GM19351 (cell line): ENCODE measurements around the gene MED16.
"Not testable (repeated sequence)": the region's sequence is repeated elsewhere in the genome, so short reads cannot be mapped to it uniquely, and the experiment has no call there.

Source experiments
- ATAC-seq: cut with Tn5 transposase; IDR thresholded peaks from one replicate; pipeline ENCODE4 v1.9.1; 2021; ENCODE audit warnings: mild to moderate bottlenecking, moderate library complexity; ENCODE audit not compliant: unreplicated experiment

The MED16 gene

DNA sequence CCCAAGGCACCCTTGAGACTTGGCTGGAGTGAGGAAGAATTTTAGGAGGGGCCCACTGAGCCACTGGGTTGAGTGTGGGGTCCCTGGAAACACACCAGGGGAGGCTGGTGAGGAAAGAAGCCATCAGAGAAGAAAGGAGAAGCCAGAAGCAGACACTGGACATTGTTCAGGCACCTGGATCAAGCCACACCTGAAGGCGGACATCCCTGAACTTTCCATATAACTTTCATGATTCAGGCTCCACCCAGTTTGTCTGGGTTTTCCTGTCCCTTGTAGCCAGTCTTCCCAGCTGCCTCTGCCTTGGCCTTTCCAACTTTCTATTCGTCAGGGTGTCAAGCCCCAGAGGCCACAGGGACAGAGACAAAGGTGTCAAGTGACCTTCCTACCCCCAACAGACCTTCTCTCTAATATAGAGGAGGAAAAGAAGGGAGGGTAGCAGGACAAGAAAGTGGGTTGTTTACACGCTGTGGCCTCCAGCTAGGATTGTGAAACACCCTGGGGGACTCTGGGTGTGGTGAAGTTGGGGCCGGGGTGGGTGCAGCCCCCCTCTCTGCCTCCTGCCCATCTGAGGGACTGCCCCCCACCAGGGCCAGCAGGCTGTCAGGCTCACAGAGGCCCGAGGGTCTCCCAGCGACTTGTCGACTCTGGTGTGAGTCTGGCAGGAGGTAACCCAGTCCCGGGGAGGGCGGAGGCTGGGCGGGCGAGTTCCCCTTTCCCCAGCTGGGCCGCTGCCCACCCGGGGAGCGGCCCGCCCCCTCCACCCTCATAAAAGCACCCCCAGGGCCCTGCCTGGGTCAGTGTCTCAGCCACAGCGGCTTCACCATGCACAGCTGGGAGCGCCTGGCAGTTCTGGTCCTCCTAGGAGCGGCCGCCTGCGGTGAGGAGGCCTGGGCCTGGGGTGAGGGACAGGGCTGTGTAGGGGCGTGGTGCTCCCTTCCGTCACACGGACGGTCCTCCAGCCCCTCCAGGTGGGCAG is 33.8 kb downstream of the MED16 start, which contains the start of gene CFD:
Gene CFD, plus strand, starts transcription at position 797 of the 976 bp plus-strand sequence. Its CDS starts 26 bp downstream, at position 823.
- no peak for ATAC-seq

DNA sequence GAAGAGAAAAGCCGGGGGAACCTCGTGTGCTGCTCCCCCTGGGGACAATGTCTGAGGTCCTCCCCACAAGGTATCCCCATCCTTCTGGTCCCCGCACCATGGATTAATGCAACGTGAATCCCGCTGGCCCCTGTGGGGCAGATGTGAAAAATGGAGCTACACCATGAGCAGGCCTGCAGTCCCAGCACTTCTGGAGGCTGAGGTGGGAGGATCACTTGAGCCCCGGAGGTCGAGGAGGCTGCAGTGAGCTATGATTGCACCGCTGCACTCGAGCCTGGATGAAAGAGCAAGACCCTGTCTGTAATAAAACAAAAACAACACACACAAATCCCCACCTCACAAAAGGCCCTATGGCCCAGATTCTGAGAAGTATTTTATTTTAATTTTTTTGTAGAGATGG is 34.7 kb downstream of the MED16 start:
- no peak for ATAC-seq

DNA sequence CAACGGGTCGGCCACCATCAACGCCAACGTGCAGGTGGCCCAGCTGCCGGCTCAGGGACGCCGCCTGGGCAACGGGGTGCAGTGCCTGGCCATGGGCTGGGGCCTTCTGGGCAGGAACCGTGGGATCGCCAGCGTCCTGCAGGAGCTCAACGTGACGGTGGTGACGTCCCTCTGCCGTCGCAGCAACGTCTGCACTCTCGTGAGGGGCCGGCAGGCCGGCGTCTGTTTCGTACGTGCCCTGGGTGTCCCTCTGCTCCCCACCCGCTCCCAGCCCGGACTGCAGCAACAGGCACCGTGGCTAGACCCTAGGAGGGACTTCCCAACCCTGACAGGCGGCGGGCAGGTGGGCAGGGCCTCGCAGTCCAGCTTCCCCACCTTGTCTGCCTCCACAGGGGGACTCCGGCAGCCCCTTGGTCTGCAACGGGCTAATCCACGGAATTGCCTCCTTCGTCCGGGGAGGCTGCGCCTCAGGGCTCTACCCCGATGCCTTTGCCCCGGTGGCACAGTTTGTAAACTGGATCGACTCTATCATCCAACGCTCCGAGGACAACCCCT is 37.3 kb downstream of the MED16 start:
- no peak for ATAC-seq

DNA sequence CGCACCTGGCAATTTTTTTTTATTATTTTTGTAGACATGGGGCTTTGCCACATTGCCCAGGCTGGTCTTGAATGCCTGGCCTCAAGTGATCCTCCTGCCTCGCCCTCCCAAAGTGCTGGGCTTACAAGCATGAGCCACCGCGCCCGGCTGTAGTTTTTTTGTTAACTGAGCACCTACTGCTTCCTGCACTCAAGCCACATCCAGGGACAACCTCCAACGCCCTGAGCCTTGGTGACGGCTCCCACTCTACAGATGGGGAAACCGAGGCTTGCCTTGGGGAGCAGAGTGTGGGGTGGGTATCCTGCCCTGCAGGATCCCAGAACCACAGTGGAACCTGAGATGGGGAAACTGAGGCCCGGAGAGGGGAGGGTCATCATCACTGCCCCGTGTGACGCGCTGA is 37.8 kb downstream of the MED16 start:
- ATAC-seq = no peak

GRCh38 chr19:854549-854948 is 38.4 kb downstream of the MED16 start:
- ATAC-seq = no peak

DNA sequence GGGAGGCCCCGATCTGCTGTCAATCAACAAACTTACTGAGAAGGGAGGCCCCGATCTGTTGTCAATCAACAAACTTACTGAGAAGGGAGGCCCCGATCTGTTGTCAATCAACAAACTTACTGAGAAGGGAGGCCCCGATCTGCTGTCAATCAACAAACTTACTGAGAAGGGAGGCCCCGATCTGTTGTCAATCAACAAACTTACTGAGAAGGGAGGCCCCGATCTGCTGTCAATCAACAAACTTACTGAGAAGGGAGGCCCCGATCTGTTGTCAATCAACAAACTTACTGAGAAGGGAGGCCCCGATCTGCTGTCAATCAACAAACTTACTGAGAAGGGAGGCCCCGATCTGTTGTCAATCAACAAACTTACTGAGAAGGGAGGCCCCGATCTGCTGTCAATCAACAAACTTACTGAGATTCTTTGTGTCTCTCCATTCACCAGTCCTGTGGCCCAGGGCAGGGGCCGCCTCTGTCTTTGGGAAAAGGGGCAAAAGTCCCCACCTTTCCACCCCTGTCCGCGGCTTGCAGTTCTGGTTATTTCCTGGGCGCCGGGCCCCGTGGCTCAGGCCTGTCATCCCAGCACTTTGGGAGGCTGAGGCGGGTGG is 39.3 kb downstream of the MED16 start:
- not testable (repeated sequence) for ATAC-seq

- ATAC-seq = no peak
Observed at GRCh38 chr19:853014-853585, 39.9 kb downstream of the MED16 start.

- ATAC-seq = no peak
Observed at GRCh38 chr19:852136-853013, 40.6 kb downstream of the MED16 start, which contains the start of gene ELANE. ELANE (plus strand) TSS chr19:852303; CDS start chr19:852329, 26 bp downstream.

- no peak for ATAC-seq
Observed at GRCh38 chr19:850979-851335, 42.0 kb downstream of the MED16 start.

DNA sequence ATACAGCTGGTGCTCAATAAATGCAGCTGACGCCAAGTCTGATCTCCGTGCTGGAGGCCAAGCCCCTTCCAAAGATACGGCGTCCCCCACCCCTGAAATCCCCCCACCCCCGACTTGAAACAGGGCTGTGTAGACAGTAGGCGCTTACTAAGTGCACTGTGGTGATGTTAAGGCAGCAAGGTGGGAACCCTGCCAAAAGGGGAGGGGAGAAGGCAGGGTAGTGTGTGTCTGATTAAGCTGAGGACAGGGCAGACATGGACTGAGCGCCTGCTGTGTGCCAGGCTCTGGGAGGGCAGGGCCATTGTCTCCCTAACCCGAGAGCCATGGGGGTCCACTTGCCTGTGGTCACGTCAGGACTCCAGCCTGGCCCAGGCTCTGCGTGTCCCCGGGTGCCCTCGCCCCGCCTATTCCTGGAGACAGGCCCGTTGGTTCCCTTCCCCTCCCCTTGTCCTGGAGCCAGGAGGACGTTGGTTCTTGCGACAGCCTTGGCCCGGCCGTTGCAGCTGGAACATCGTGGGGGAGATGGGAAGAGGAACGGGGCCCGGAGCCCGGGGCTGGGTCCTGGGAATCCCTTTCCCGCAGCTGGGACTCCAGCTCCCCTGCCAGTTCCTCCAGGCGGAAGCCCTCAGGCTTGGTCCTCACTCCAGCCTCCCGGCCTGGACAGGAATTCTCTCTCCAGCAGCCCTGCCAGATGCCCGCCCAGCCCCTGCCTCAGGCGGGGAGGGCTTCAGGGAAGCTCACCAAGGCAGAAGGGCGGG is 42.6 kb downstream of the MED16 start:
- ATAC-seq = no peak

DNA sequence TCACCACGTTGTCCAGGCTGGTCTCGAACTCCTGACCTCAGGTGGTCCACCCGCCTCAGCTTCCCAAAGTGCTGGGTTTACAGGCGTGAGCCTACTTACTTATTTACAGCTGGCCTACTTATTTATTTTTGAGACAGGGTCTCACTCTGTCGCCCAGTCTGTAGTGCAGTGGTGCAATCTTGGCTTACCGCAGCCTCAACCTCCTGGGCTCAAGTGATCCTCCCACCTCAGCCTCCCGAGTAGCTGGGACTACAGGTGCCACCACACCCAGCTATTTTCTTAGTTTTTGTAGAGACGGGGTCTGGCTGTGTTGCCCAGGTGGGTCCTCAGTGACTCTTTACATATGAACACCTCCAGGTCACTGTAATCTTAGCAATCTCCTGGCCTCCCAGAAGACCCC is 43.8 kb downstream of the MED16 start:
- ATAC-seq = not testable (repeated sequence)

DNA sequence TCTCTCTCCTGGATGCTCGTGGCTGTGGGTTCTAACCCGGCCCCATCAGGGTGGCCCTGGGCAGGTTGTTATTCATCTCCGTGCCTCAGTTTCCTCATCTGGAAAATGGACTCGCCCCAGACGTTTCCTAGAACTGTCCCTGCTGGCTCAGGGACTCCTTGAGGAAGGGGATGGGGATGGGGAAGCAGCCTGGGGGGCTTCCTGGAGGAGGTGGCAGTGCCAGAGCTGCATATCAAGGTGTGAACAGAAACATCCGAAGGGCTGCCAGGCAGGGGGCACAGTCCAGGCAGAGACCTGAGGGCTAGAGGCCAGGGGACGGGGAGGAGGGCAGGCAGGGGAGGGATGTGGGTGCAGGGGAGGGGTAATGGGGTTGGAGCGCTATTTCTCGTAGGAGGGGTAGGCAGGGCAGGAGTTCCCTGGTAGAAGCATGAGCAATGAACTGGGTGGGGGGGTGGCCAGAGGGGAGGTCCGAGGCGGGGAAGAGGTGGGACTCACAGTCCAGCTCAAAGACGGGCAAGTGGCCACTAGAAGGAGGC is 44.5 kb downstream of the MED16 start:
- no peak for ATAC-seq

DNA sequence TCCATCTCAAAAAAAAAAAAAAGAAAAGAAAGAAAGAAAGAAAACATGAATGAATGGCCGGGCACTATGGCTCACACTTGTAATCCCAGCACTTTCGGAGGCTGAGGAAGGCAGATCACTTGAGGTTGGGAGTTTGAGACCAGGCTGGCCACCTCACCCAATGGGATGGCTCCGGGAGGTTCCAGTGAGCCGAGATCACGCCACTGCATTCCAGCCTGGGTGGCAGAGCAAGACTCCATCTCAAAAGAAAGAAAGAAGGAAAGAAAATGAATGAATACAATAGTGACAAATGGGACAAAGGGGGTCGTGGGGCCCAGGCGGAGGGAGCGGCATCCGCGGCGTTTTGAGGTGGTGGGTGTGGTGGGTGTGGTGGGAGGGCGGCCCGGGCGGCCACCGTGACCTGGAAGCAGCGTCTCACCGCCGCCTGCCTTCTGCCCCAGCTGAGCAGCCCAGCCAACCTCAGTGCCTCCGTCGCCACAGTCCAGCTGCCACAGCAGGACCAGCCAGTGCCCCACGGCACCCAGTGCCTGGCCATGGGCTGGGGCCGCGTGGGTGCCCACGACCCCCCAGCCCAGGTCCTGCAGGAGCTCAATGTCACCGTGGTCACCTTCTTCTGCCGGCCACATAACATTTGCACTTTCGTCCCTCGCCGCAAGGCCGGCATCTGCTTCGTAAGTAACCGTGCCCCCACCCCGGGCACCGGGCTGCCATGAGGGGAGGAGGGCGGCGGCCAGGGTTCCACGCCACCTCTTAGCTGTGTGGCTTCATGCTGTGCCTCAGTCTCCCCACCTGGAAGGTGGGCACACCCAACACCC is 47.1 kb downstream of the MED16 start:
- ATAC-seq = no peak

- no peak for ATAC-seq
Observed at GRCh38 chr19:844546-844971, 48.4 kb downstream of the MED16 start.

DNA sequence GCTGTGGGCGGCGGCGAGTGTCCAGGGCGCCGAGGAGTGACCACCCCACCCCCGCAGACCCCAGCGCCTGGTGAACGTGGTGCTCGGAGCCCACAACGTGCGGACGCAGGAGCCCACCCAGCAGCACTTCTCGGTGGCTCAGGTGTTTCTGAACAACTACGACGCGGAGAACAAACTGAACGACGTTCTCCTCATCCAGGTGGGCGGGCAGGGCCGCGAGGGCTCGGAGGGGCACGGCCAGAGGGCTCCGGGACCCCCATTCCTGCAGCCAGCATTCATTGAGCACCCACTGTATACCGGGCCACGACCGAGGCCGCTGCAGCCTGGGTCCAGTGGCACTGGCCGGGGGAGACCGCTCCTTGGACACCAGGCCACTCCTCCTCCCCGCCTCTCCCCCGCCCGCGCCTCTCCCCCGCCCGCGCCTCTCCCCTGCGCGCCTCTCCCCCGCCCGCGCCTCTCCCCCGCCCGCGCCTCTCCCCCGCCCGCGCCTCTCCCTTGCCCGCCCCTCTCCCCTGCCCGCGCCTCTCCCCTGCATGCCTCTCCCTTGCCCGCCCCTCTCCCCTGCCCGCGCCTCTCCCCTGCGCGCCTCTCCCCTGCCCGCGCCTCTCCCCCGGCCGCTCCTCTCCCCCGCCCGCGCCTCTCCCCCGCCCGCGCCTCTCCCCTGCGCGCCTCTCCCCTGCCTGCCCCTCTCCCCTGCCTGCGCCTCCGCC is 49.0 kb downstream of the MED16 start:
- no peak for ATAC-seq

DNA sequence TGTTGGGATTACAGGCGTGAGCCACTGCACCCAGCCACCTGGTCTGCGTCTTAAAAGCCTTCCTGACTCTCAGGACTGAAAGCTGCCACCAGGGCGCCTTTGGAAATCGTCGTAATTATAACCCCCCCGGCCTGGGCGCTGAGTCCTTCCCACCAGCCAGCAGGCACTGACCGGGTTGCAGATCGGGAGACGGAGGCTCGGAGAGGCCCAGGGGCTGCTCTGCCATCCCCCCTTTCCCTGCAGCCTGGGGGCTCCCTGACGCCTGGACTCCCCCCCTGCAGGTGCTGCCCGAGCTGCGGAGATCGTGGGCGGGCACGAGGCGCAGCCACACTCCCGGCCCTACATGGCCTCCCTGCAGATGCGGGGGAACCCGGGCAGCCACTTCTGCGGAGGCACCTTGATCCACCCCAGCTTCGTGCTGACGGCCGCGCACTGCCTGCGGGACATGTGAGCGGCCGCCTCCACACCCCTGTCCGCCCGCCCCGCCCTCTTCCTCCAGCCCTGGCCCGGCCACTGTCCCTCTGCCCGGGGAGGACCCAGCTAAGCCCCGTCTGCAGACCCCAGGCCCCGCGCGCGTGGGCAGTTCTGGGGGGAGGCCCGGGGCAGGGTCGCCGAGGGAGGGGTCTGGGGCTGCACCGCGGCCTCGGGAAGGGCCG is 49.7 kb downstream of the MED16 start:
- no peak for ATAC-seq

GRCh38 chr19:842802-843179 is 50.2 kb downstream of the MED16 start:
- not testable (repeated sequence) for ATAC-seq
